ENCODE results near the gene POU2F2.

DNA sequence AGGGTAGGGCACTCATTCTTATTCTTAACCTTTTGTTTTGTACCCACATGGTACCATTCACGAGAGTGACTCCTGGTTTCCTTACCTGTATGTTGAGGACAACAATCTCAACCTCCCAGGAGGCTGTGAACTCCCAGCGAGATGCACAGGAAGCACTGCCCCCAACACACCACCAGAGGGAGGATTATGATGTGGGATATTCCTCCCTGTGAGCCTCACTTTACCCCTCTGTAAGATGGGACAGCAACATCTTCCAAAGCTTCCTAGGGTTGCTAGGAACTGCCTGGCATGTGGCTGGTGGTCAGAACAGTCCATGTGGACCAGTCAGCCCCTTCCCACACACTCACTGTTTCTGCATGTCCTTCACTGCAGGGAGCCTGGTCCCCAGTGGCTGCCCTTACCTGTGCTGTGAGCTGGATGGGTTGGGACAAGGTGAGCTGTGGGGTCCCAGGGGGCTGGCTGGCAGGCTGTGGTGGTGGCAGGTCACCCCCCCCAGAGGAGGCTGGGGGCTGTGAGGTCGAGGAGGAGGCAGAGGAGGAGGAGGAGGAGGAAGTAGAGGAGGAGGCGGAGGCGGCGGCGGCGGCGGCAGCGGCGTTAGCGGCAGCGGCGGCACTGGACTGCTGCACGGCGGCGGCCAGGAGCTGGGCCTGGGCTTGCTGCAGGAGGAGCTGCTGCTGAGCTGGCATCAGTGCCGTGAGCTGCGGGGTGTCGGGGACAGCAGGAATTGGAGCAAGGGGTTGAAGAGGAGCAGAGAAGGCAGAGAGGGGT lies 15.8 kb downstream of the POU2F2 start:
- TF ChIP-seq EZH2 (IDR thresholded peaks at IDR 0.05) = no peak
- no peak for TF ChIP-seq POLR2AphosphoS5 (IDR thresholded peaks at IDR 0.05; ENCODE audit: borderline replicate concordance, low read depth, low read length)
- TF ChIP-seq FOXP2 (optimal IDR thresholded peaks at IDR 0.05; ENCODE audit: control extremely low read depth, extremely low read length, insufficient read depth) = no peak
